GM19240 (cell line): ENCODE measurements around the gene BIRC6.
A peak's percentile ranks its signal among the peaks of the same experiment; 100 is the strongest.
"Not testable (repeated sequence)": the region's sequence is repeated elsewhere in the genome, so short reads cannot be mapped to it uniquely, and the experiment has no call there.

ENCODE experiments used
- DNase-seq: peaks from one replicate; pipeline ENCODE4 v3.0.0; 2011; ENCODE audit warnings: low spot score; ENCODE audit not compliant: insufficient read length

BIRC6 gene, protein sequence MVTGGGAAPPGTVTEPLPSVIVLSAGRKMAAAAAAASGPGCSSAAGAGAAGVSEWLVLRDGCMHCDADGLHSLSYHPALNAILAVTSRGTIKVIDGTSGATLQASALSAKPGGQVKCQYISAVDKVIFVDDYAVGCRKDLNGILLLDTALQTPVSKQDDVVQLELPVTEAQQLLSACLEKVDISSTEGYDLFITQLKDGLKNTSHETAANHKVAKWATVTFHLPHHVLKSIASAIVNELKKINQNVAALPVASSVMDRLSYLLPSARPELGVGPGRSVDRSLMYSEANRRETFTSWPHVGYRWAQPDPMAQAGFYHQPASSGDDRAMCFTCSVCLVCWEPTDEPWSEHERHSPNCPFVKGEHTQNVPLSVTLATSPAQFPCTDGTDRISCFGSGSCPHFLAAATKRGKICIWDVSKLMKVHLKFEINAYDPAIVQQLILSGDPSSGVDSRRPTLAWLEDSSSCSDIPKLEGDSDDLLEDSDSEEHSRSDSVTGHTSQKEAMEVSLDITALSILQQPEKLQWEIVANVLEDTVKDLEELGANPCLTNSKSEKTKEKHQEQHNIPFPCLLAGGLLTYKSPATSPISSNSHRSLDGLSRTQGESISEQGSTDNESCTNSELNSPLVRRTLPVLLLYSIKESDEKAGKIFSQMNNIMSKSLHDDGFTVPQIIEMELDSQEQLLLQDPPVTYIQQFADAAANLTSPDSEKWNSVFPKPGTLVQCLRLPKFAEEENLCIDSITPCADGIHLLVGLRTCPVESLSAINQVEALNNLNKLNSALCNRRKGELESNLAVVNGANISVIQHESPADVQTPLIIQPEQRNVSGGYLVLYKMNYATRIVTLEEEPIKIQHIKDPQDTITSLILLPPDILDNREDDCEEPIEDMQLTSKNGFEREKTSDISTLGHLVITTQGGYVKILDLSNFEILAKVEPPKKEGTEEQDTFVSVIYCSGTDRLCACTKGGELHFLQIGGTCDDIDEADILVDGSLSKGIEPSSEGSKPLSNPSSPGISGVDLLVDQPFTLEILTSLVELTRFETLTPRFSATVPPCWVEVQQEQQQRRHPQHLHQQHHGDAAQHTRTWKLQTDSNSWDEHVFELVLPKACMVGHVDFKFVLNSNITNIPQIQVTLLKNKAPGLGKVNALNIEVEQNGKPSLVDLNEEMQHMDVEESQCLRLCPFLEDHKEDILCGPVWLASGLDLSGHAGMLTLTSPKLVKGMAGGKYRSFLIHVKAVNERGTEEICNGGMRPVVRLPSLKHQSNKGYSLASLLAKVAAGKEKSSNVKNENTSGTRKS (N-terminal part only)

GRCh38 chr2:32356681-32357317 is at the start of gene BIRC6:
TSS of gene BIRC6 (plus strand) at chr2:32357023. CDS start at chr2:32357162, 139 bp downstream.
- peak; percentile 92 for DNase-seq

DNA sequence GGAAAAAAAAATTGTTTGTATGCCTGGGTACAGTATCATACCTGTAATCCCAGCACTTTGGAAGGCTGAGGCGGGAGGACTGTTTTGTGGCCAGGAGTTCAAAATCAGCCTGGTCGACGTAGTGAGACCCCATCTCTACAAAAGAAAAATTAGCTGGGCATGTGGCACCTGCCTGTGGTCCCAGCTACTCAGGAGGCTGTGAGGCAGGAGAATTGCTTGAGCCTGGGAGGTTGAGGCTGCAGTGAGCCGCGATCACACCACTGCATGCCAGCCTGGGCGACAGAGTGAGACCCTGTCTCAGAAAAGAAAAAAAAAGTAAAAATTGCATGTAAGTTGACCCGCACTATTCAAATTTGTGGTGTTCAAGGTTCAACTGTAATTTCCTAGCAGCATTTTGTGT is 46.2 kb upstream of the BIRC6 start:
- no peak for DNase-seq

DNA sequence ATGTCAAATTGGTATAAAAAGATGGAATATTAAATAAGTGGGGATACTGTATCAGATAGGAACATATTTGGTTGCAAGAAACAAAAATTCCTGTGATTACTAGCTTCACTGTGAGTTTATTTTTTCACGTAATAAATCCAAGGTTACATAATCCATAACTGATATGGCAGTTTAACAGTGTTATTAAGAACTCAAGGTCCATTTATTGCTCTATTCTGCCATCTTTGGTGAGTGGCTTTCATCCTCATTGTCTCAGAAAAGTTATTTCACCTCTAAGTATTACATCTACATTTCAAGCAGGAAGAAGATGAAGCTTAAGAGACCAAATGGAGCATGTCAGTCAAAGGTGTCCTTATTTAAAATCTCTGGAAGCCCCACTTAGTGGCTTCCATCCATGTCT is 41.9 kb upstream of the BIRC6 start:
- no peak for DNase-seq

- not testable (repeated sequence) for DNase-seq
Measured at GRCh38 chr2:32328679-32329078, 28.1 kb upstream of the BIRC6 start.

GRCh38 chr2:32329180-32329980 is 27.4 kb upstream of the BIRC6 start:
- DNase-seq: not testable (repeated sequence)

DNA sequence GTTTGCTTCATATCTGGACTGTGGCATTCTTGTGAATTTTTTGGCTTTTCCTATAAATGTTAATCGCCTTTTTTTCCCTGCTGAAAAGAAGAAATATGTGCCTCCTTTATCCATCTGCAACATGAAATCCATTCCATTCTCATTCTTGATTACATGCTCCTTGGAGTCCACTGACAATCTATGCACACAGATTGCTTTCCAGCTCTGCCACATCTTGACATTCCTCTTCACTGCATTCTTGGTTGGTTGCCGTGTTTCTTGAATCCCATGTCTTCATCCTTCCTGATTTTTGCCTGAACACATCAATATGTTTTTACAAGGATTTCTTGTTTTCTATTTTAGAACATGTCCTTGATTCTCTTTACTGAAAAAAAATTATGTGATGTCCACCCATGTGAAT is 26.7 kb upstream of the BIRC6 start:
- DNase-seq: no peak

DNA sequence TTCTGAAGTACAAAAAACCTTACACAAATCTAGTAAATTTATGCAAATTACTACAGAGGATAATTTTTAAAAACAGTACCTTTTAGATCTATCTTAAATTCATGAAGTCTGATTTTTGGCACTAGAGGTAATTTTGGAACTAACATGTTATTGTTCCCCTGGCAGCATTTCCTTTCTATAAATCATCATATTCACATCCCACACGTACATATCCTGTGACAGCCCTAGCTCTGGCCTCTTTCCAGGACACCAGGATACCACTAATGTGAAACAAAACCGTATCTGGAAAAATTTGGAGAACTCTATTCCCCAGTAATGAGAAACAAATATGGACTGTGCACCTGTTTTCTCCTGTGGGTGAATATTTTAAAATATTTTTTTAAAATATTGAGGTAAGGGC is 14.0 kb upstream of the BIRC6 start:
- no peak for DNase-seq

- not testable (repeated sequence) for DNase-seq
Measured at GRCh38 chr2:32350797-32351196, 6.0 kb upstream of the BIRC6 start.

DNA sequence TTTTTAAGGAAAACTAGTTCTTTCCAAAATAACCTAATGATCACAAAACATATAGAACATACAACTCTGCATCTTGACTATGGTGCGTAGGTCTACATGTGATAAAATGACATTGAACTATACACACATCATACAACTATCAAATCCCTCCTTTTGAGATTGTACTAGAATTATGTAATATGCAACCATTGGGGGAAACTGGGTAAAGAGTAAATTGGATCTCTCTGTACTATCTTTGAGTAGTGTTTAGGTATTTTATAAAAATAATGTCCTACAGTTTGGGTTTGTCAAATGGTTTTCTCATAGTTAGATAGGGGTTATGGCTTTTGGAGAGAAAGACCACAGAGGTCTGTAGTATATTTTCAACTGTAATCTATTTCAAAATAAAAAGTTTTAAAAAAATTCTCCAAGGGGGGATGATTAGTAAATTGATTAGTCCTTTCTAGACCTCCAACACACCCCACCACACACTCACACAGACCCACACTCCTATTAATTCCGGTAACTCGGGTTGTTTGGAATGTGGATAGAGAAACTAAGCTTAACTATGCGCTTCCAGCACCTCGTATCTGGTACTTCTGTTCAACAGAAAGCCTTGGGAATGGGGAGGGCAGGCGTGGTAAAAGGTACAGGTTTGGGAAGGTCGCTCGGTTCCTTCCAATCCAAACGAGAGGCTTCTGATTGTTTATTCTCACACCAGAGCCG is 695 bp upstream of the BIRC6 start:
- no peak for DNase-seq

DNA sequence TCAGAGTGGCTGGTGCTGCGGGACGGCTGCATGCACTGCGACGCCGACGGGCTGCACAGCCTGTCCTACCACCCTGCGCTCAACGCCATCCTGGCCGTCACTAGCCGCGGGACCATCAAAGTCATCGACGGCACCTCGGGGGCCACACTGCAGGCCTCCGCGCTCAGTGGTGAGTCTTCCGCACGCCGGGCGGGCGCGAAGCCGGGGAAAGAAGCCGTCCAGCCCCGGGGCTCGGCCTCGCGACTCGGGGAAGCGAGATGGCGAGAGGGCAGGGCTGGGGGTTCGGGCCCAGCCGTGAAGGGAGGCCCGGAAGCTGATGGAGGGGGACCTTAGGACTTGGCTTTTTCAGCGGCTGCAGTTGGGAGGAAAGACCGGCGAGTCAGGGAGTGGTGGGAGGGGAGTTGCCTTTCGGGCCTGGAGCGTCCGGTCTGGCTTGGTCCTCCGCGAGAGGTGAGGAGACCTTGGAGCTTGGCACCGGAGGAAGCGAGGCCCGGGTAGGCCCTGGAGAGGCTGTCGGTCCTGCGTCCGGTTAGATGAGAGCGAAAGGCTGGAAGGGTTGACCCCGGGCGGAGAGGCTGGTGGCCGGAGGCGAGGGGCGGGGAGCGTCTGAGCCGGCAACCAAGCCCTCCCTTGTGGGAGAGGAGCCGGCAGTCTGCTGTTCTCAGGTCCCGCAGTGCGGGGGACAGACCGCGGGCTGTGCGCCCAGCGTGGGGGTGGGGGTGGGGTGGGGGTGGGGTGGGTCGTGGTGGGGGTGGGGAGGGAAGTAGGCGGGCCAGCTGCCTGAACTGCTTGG is 691 bp downstream of the BIRC6 start:
- no peak for DNase-seq

- no peak for DNase-seq
Measured at GRCh38 chr2:32358111-32358482, 1.3 kb downstream of the BIRC6 start.

GRCh38 chr2:32360416-32360815 is 3.6 kb downstream of the BIRC6 start:
- no peak for DNase-seq

GRCh38 chr2:32362997-32363396 is 6.2 kb downstream of the BIRC6 start:
- not testable (repeated sequence) for DNase-seq

GRCh38 chr2:32363597-32363996 is 6.8 kb downstream of the BIRC6 start:
- no peak for DNase-seq

DNA sequence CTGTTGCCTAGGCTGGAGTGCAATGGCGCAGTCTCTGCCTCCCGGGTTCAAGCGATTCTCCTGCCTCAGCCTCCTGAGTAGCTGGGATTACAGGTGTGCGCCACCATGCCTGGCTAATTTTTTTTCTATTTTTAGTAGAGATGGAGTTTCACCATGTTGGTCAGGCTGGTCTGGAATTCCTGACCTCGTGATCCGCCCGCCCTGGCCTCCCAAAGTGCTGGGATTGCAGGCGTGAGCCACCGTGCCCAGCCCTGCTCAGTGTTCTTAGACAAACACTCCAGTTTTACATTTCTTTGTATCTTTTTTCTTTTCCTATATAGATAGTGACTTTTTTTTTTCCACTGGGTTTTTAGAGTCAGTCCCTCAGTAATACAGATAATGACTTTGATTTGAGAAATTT is 7.5 kb downstream of the BIRC6 start:
- not testable (repeated sequence) for DNase-seq

DNA sequence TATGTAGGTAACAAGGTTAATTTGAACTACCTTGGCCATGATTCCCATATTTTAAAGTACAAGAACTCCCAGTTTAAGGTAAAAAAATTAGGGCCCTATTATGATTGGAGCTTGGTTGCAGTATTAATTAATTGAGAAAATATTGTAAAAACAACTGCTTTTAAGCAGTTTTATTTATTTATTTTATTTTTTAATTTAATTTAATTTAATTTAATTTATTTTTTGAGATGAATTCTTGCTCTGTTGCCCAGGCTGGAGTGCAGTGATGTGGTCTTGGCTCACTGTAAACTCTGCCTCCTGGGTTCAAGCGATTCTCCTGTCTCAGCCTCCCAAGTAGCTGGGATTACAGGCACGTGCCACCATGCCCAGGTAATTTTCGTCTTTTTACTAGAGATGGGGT is 8.9 kb downstream of the BIRC6 start:
- DNase-seq: not testable (repeated sequence)

- DNase-seq: no peak
Measured at GRCh38 chr2:32366595-32366994, 9.8 kb downstream of the BIRC6 start.

GRCh38 chr2:32369222-32369621 is 12.4 kb downstream of the BIRC6 start:
- DNase-seq: no peak

DNA sequence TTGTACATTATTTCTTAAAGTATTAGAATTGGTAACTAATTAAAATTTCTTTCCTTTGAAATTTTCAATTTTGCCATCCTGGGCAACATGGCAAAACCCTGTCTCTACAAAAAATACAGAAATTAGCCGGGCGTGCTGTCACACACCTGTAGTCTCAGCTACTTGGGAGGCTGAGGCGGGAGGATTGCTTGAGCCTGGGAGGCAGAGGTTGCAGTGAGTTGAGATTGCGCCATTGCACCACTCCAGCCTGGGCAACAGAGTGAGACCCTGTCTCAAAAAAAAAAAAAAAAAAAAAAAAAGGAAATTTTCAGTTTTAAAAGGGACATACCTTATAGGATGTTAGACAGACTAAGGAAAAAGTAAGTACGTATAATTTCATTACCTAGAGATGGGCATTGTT is 14.1 kb downstream of the BIRC6 start:
- DNase-seq: not testable (repeated sequence)
